KMS-11 (cell line): ENCODE data around the gene PTCD1.

Experiments used
- H2AFZ ChIP-seq: fragments of 200-600 bp; sonication (generic); 2 replicates; pipeline ENCODE4 v1.6.1; 2016; ENCODE audit warnings: antibody characterized with exemption, mixed run types, low read depth
- H3K27ac ChIP-seq: fragments of 200-600 bp; sonication (generic); 2 replicates; pipeline ENCODE4 v1.6.1; 2016; ENCODE audit warnings: mild to moderate bottlenecking, mixed run types
- H3K27me3 ChIP-seq: fragments of 200-600 bp; sonication (generic); 2 replicates; pipeline ENCODE4 v1.6.1; 2017; ENCODE audit warnings: mild to moderate bottlenecking, low read depth, mixed run types, moderate library complexity; ENCODE audit not compliant: insufficient read depth
- H3K36me3 ChIP-seq: fragments of 200-600 bp; sonication (generic); 2 replicates; pipeline ENCODE4 v1.6.1; 2017; ENCODE audit warnings: mild to moderate bottlenecking, mixed run types; ENCODE audit not compliant: insufficient read depth
- H3K4me1 ChIP-seq: fragments of 200-600 bp; sonication (generic); 2 replicates; pipeline ENCODE4 v1.6.1; 2016; ENCODE audit warnings: mild to moderate bottlenecking, low read depth, mixed run types; ENCODE audit not compliant: poor library complexity, severe bottlenecking
- H3K4me2 ChIP-seq: fragments of 200-600 bp; sonication (generic); 2 replicates; pipeline ENCODE4 v1.7.0; 2016; ENCODE audit warnings: mild to moderate bottlenecking, mixed run types
- H3K4me3 ChIP-seq: fragments of 200-600 bp; sonication (generic); IDR thresholded peaks from 2 replicates; pipeline ENCODE4 v1.6.1; 2017; ENCODE audit warnings: low read depth, low read length, mixed read lengths; ENCODE audit not compliant: insufficient read depth
- H3K79me2 ChIP-seq: fragments of 200-600 bp; sonication (generic); 2 replicates; pipeline ENCODE4 v1.6.1; 2016; ENCODE audit warnings: low read depth, mixed run types; ENCODE audit not compliant: insufficient read depth
- H3K9ac ChIP-seq: fragments of 200-600 bp; sonication (generic); 2 replicates; pipeline ENCODE4 v1.6.1; 2016; ENCODE audit warnings: mild to moderate bottlenecking, mixed run types
- H4K20me1 ChIP-seq: fragments of 200-600 bp; sonication (generic); 2 replicates; pipeline ENCODE4 v1.6.1; 2016; ENCODE audit warnings: mild to moderate bottlenecking, mixed run types; ENCODE audit not compliant: insufficient read depth
- CTCF ChIP-seq: fragments of 200-600 bp; sonication (generic); conservative IDR thresholded peaks from 2 replicates; pipeline ENCODE4 v1.6.1; 2017; ENCODE audit warnings: low read depth, mild to moderate bottlenecking, antibody characterized with exemption, low read length, moderate library complexity, mixed read lengths

PTCD1 gene

GRCh38 chr7:99448855-99449254 lies 10.3 kb upstream of the PTCD1 start:
- H3K4me3 ChIP-seq: no peak overlapping the region
- no peak overlapping the region for H3K27ac ChIP-seq
- peaks cover 26% of the 10 kb centered on the region; the same call in 1 of the 2 replicates for H3K36me3 ChIP-seq
- no peaks in the 10 kb centered on the region for H3K27me3 ChIP-seq
- H3K4me1 ChIP-seq: no peaks in the 10 kb centered on the region
- no peak for TF ChIP-seq CTCF
- no peak overlapping the region for H3K9ac ChIP-seq
- H3K4me2 ChIP-seq: no peak overlapping the region
- H2AFZ ChIP-seq: no peak overlapping the region
- H3K79me2 ChIP-seq: no peaks in the 10 kb centered on the region
- H4K20me1 ChIP-seq: no peaks in the 10 kb centered on the region

GRCh38 chr7:99447943-99448342 lies 9.3 kb upstream of the PTCD1 start:
- no peaks in the 10 kb centered on the region for H3K27me3 ChIP-seq
- H3K9ac ChIP-seq: no peak overlapping the region
- H3K36me3 ChIP-seq: peaks cover 26% of the 10 kb centered on the region; the same call in 1 of the 2 replicates
- no peak for TF ChIP-seq CTCF
- H4K20me1 ChIP-seq: no peaks in the 10 kb centered on the region
- no peak overlapping the region for H3K4me3 ChIP-seq
- H3K79me2 ChIP-seq: no peaks in the 10 kb centered on the region; the same call in 1 of the 2 replicates
- no peak overlapping the region for H2AFZ ChIP-seq
- no peak overlapping the region for H3K4me2 ChIP-seq
- no peak overlapping the region for H3K27ac ChIP-seq
- no peaks in the 10 kb centered on the region for H3K4me1 ChIP-seq

- no peak for TF ChIP-seq CTCF
- Histone ChIP-seq H3K36me3 (peaks cover 24% of the 10 kb centered on the region; the same call in 1 of the 2 replicates), H3K4me1 (no peaks in the 10 kb centered on the region), H2AFZ (no peak overlapping the region), H3K79me2 (peaks cover 11% of the 10 kb centered on the region; the same call in 1 of the 2 replicates), H3K9ac (no peak overlapping the region), H4K20me1 (no peaks in the 10 kb centered on the region), H3K27ac (no peak overlapping the region), H3K27me3 (no peaks in the 10 kb centered on the region), H3K4me2 (no peak overlapping the region), H3K4me3 (no peak overlapping the region)
Observed at GRCh38 chr7:99446096-99446495, 7.5 kb upstream of the PTCD1 start.

- Histone ChIP-seq H3K27me3 (no peaks in the 10 kb centered on the region), H3K4me1 (peaks cover 18% of the 10 kb centered on the region), H3K9ac (no peak overlapping the region), H3K36me3 (peaks cover 3% of the 10 kb centered on the region; the same call in 1 of the 2 replicates), H3K27ac (no peak overlapping the region), H2AFZ (no peak overlapping the region), H4K20me1 (peaks cover 9% of the 10 kb centered on the region), H3K79me2 (peaks cover 63% of the 10 kb centered on the region), H3K4me2 (peak overlapping the region; percentile 91), H3K4me3 (no peak overlapping the region)
- TF ChIP-seq CTCF: no peak
Observed at GRCh38 chr7:99440195-99440594, 1.6 kb upstream of the PTCD1 start.
